ENCODE results near the gene TFR2.

DNA sequence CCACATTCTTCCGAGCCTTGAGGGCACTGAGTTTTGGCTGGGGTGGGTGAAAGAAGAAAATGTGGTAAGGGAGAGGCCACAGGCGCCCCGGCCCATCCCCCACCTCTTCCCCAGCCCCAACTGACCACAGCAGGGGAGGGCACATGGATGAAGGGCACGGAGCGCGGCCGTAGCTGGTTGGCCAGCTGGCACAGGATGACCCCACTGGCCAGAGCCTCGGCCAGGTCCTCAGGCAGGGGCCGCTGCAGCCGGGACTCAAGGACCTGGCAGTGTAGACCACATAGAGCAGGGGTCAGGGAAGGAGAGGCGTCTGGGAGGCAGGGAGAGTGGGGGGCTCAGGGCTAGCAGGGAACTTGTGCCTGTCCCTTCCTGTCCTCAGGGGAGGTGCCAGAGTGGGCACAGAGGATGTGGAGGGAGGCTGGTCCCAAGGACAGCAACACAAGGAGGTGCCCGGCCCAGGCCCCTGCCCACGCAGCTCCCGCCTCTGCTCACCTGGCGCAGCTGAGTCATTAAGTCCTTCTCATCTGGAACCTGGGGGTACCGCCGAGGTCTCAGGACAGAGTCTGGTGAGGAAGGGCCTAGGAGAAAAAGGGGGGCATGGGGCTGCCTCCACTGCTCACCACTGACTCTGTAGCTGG, 65.5 kb downstream of the TFR2 start:
- no peak for TF ChIP-seq POLR2AphosphoS5 (IDR thresholded peaks at IDR 0.05; ENCODE audit: insufficient read depth in 1 of 2, low read depth in 1 of 2)
- TF ChIP-seq, protein P1, sequence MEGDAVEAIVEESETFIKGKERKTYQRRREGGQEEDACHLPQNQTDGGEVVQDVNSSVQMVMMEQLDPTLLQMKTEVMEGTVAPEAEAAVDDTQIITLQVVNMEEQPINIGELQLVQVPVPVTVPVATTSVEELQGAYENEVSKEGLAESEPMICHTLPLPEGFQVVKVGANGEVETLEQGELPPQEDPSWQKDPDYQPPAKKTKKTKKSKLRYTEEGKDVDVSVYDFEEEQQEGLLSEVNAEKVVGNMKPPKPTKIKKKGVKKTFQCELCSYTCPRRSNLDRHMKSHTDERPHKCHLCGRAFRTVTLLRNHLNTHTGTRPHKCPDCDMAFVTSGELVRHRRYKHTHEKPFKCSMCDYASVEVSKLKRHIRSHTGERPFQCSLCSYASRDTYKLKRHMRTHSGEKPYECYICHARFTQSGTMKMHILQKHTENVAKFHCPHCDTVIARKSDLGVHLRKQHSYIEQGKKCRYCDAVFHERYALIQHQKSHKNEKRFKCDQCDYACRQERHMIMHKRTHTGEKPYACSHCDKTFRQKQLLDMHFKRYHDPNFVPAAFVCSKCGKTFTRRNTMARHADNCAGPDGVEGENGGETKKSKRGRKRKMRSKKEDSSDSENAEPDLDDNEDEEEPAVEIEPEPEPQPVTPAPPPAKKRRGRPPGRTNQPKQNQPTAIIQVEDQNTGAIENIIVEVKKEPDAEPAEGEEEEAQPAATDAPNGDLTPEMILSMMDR (IDR thresholded peaks at IDR 0.05) = no peak
